ENCODE results near the gene ALDH7A1. TPM values are rescaled to one million over a fixed set of nuclear protein-coding genes. Genes with fewer than 3 reads are reported as not detected.
A peak's percentile ranks its signal among the peaks of the same experiment; 100 is the strongest.
"Not testable (repeated sequence)": the region's sequence is repeated elsewhere in the genome, so short reads cannot be mapped to it uniquely, and the experiment has no call there.

Gene ALDH7A1
- total RNA-seq: 10 to 100 TPM; 50.5 to 61.8 TPM
- long read RNA-seq, full-length matches to known transcripts: 24 of 38 reads
- long read RNA-seq, partial matches to known transcripts: 2 of 38 reads
- long read RNA-seq, other reads (novel, unspliced or antisense): 12 of 38 reads

DNA sequence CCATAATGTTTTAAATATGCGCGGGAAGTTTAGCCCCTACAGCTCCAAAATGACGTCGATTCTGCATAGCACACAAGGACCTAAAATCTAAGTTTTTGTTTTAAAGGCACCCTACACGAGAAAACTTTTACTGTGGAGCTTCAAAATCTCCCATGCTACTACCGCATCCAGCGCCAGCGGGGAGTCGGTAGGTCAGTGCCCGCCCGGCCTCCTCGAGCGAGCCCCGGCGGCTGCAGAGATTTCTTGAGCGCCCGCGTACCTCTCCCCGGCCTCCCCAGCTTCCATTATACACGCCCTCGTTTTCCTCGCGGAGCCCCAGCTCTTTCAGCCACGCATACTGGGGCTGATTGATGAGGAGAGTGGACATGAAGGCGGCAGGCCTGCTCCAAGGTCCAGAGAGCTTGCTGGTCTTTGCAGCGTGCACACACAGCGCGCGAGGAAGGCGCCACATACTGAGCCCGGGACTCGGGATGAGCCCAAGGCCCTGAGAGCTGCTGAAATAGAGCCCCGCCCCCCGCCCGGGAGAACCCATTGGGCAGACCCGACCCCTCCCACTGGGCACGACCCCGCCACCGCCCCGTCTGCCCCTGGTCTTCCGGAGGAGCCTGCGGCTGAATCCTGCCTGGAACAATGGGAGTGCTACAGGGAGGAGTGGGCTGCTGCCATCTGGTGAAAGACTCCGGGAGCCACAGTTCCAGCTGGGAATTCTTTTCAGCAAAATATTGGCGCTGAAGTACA lies at the start of gene ALDH7A1:
ALDH7A1 (minus strand) TSS at position 472 of the 738 bp plus-strand sequence; CDS start at position 451, 21 bp downstream.
- intact Hi-C loops (cut with DNase I, micrococcal nuclease): no loop called here
- ATAC-seq (peak; percentile 87), DNase-seq (peak; percentile 91 to 92)

DNA sequence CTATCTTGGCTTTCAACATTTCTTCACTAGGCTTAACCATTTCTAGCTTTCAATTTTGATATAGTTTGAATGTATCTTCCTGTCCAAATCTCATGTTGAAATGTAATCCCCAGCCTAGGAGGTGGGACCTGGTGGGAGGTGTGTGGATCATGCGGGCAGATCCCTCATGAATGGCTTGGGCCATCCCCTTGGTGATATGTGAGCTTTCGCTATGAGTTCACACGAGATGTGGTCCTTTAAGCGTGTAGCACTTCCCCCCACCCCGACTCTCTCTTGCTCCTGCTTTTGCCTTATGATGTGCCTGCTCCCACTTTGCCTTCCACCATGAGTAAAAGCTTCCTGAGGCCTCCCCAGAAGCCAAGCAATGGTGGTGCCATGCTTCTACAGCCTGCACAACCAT lies 46.4 kb upstream of the ALDH7A1 start:
- DNase-seq (no peak), ATAC-seq (no peak)
- intact Hi-C loops (cut with DNase I, micrococcal nuclease): no loop called here

DNA sequence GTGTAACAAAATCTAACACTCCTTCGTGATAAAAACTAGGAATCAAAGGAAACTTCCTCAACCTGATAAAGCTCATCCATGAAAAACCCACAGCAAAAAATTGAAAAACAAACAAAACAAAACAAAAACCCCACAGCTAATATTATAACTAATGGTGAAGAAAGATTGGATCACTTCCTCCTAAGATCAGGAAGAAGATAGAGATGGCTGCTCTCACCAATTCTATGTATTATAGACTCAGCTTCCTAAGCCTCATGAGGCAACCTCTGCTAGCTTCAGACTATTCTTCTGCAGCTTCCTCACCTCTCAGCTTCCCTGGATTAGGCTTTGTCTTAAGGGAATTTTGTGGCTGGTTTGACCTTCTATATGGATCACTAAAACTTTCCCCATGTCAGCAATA lies 45.8 kb upstream of the ALDH7A1 start:
- ATAC-seq (no peak), DNase-seq (no peak)
- intact Hi-C loops (cut with DNase I, micrococcal nuclease): no loop called here

DNA sequence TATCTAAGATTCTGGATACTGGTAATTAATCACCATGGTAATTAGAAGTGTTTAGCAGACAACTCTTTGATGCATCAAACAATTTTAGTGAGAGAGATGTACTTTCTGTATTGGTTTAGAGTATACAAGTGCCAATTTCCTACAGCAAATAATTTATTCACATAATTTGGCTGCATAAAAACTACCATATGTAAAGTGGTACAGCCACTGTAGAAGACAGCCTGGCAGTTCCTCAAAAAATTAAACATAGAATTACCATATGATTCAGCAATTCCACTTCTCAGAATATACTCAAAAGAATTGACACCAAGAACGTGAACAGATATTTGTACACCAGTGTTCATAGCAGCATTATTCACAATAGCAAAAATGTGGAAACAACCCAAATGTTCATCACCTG lies 41.9 kb upstream of the ALDH7A1 start:
- ATAC-seq: no peak
- intact Hi-C loops (cut with DNase I, micrococcal nuclease): no loop called here
- DNase-seq: no peak

DNA sequence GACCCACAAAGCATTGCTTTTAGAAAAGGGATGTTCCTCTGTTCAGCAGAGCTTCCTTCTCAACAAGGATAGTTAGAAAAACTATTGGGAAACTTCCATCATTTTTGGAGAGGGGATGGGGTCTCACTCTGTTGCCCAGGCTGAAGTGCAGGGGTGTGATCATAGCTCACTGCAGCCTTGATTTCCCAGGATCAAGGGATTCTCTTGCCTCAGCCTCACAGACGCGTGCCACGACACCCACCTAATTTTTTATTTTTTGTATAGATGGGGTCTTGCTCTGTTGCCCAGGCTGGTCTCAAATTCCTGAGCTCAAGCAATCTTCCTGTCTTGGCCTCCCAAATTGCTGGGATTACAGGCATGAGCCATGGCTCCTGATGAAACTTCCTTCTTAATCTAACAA lies 40.6 kb upstream of the ALDH7A1 start:
- DNase-seq (no peak), ATAC-seq (no peak)
- intact Hi-C loops (cut with DNase I, micrococcal nuclease): no loop called here

DNA sequence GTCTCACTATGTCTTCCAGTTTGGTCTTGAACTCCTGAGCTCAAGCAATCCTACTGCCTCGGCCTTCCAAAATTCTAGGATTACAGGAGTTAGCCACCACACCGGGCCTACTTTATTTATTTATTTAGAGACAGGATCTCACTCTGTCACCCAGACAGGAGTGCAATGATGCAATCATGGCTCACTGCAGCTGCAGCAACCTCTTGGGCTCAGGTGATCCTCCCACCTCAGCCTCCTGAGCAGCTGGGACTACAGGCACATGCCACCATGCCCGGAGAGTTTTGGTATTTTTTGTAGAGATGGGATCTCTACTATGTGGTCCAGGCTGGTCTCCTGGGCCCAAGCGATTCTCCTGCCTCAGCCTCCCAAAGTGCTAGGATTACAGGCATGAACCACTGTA lies 38.5 kb upstream of the ALDH7A1 start:
- no peak for ATAC-seq
- no peak for DNase-seq
- intact Hi-C loops (cut with DNase I, micrococcal nuclease): no loop called here

DNA sequence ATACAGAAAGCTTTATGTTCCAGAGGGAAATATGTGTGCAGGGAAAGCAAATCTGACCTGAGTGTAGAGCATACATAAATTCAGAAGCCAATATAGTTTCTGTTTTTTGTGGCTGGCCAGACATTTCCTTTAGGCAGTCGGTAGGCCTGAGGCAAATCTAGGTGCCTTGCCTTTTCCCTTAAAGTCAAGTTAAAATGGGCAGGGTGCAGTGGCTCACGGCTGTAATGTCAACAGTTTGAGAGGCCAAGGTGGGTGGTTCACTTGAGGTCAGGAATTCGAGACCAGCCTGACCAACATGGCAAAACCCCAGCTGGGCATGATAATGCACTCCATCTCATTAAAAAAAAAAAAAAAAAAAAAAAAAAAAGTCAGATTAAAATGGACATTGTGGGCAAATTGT lies 36.9 kb upstream of the ALDH7A1 start:
- DNase-seq (no peak), ATAC-seq (no peak)
- intact Hi-C loops (cut with DNase I, micrococcal nuclease): no loop called here

DNA sequence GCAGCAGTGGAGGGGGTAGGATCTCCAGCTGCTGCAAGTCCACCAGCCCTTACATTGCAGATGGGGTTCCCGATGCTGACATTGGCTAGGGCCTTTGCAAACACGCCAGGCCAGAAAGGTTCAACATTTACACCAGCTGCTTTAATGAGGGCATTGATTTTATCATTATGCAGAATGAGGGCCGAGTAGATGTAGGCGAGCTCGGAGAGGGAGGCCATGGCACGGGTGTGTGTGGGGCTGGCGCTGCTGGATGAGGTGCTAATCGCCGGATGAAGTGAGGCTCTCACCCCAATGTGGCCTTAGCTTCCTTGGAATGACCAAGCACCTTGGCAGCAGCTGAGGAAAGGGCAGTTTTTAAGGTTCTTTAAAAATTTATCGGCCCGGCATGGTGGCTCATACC lies 33.1 kb upstream of the ALDH7A1 start:
- no peak for ATAC-seq
- no peak for DNase-seq
- intact Hi-C loops (cut with DNase I, micrococcal nuclease): no loop called here

DNA sequence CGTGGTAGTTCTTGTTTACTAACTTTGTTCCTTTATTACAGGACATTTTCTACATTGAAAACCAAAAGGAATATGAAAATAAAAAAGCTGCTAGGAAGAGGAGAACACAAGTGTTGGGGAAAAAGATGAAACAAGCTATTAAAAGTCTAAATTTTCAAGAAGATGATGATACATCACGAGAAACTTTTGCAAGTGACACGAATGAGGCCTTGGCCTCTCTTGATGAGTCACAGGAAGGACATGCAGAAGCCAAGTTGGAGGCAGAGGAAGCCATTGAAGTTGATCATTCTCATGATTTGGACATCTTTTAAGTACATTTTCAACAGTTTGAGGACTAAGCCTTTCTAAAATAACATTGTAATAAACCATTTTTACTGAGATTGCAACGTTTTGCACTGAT lies 29.5 kb upstream of the ALDH7A1 start:
- intact Hi-C loops (cut with DNase I, micrococcal nuclease): no loop called here
- ATAC-seq (no peak), DNase-seq (no peak)

DNA sequence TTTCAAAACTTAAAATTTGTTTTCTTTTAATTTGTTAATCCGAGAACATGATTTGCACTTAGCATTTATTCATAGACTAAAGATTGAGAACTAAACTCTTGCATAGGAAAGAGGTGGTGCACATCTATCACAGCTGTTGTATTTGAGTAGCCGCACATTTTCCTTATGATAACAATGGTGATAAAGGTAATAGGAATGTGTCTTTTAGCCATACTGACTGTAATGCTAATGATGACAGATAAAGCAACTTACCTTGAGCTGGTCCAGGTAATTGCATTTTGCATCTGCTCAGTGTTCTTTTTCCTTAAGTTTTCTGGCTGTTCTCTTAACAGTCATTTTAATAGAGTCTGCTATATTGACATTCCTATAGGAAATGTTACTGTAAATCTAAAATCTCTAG lies 24.8 kb upstream of the ALDH7A1 start:
- no peak for DNase-seq
- intact Hi-C loops (cut with DNase I, micrococcal nuclease): no loop called here

DNA sequence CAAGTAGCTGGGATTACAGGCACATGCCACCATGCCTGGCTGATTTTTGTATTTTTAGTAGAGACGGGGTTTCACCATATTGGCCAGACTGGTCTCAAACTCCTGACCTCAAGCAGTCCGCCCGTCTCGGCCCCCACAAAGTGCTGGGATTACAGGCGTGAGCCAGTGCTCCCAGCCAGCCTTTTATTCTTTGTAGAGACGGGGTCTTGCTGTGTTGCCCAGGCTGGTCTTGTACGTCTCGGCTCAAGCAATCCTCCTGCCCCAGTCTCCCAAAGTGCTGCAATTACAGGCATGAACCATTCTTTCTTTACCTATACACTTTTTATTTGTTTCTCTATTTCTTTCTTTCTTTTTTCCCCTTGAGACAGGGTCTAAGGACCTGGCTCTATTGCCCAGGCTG lies 22.6 kb upstream of the ALDH7A1 start:
- ATAC-seq; DNase-seq; intact Hi-C loops (cut with DNase I, micrococcal nuclease): not testable (repeated sequence)

More for the DNA sequence above, 24.8 kb upstream of the ALDH7A1 start:
- ATAC-seq: no peak

DNA sequence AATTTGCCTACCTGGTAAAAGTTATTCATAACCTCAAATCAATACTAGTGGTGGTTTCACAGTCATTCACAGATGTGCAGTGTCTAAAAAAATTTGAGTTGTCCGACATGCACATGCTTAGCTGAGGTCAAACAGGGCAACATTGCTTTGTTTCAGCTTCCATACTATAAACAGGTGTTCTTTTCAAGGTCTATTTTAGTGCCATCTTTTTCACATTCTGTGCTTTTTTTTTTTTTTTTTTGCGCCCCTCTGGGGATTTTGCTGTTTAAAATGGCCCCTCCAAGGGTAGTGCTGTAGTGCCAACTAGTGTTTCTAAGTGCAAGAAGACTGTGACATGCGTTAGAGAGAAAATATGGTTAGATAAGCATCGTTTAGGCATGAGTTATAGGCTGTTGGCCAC lies 20.3 kb upstream of the ALDH7A1 start:
- intact Hi-C loops (cut with DNase I, micrococcal nuclease): no loop called here
- no peak for DNase-seq
- no peak for ATAC-seq

DNA sequence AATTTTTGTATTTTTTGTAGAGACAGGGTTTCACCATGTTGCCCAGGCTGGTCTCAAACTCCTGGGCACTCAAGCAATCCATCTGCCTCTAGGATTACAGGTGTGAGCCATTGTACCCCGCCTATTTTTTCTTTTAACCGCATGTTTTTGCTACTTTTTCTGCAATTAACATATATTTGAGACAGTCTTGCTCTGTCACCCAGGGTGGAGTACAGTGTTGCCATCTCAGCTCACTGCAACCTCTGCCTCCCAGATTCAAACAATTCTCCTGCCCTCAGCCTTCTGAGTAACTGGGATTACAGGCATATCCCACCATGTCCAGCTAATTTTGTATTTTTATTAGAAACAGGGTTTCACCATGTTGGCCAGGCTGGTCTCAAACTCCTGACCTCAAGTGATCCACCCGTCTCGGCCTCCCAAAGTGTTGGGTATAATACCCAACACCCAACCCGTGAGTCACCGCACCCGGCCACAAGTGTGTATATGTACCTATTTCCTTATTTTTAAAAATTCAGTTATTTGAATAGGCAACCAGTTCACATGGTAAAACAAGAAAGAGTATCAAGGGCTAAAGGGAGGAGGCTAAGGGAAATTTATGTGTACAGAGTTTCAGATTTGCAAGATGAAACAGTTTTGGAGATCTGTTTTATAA lies 19.0 kb upstream of the ALDH7A1 start:
- DNase-seq: no peak
- ATAC-seq: no peak

DNA sequence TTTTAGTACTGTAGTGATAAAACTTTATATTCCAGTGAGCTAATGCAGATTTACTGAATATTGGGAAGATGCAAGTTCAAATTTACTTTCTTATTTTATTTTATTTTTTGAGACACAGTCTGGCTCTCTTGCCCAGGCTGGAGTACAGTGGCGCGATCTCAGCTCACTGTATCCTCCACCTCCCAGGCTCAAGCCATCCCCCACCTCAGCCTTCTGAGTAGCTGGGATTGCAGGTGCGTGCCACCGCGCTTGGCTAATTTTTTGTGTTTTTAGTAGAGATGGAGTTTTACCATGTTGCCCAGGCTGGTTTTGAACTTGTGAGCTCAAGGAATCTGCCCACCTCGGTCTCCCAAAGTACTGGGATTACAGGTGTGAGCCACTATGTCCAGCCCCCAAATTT lies 15.6 kb upstream of the ALDH7A1 start:
- ATAC-seq (no peak), DNase-seq (no peak)
- intact Hi-C loops (cut with DNase I, micrococcal nuclease): no loop called here

More for the DNA sequence above, 19.0 kb upstream of the ALDH7A1 start:
- intact Hi-C loops (cut with DNase I, micrococcal nuclease): no loop called here

DNA sequence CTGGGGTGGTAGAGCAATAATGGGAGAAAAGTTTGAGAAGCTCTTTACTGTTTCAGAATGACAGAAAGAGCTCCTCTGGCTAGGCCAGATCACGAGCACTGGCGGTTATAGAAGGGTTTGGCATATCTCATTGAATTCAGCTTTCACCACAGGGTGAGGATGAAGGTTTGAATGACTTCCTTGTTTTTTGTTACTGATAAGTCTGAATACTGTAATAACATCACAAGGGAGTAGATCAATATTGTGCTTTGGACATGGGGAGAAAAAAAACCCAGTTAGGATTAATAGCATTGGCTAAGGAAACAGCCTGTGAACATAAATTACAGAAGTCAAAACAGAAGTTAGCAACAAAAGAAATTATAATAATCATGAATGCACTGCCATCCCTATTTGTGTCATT lies 15.1 kb upstream of the ALDH7A1 start:
- ATAC-seq (no peak), DNase-seq (no peak)
- intact Hi-C loops (cut with DNase I, micrococcal nuclease): no loop called here

DNA sequence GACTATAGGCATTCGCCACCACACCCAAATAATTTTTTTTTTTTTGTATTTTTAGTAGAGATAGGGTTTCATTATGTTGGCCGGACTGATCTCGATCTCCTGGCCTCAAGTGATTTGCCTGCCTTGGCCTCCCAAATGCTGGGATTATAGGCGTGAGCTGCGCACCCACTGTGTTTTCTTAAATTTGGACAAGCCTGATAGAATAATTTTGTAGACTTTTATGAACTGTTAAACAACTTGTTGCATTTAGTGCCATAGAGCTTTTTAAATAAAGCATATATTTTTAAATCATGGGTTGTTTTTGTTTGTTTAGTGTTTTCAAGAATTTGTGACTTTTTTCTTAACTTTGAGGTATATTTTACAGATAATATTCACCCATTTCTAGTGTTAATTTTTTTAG lies 10.5 kb upstream of the ALDH7A1 start:
- no peak for ATAC-seq
- DNase-seq: no peak
- intact Hi-C loops (cut with DNase I, micrococcal nuclease): no loop called here

DNA sequence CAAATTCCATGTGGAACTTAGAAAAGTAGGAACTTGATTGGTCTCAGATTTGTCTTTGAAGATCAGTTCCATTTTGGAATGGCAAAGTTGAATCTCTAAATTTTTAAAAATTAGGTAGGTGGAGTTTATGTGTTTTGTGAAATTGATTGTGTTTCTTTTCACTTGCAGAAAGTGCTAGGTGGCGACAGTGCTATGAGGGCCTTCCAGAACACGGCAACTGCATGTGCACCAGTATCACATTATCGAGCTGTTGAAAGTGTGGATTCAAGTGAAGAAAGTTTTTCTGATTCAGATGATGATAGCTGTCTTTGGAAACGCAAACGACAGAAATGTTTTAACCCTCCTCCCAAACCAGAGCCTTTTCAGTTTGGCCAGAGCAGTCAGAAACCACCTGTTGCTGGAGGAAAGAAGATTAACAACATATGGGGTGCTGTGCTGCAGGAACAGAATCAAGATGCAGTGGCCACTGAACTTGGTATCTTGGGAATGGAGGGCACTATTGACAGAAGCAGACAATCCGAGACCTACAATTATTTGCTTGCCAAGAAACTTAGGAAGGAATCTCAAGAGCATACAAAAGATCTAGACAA lies 8.5 kb upstream of the ALDH7A1 start:
- intact Hi-C loops (cut with DNase I, micrococcal nuclease): no loop called here
- ATAC-seq (no peak), DNase-seq (no peak)

DNA sequence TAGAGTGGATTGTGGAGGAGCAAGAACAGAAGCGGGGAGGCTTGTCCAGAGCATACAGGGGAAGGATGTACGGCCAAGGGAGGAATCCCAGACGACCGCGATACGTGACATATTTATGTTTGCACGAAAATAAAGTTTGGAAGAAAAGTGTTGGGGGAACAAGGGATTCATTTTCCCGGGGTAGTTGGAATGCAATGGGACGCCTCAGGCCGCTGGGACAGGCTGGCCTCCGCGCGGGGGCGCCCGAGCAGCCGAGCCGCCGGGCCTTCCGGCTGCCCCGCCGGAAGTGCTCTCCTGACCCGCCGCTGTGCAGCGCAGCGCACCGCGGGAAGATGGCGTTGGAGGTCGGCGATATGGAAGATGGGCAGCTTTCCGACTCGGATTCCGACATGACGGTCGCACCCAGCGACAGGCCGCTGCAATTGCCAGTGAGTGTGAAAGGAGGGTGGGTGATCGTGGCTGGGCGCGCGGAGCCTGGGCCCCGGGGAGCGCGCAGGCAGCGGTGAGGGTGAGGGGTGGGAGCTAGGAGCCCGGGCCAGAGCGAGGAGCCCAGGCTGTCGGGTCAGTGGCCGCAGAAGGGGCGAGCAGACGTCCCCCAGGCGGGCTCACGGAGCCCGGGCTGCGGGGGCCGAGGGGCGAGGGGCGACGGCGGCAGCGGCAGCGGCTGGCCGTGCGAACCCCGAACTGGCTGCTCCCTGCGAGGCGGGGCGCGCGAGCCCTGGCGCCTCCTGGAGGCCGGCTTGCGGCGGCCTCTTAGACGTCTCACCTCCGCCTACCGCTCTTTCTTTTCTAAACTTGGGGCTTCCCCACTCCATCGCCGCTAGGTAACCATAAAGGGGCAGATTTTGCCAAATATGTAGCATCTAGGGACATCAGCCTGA lies 5.9 kb upstream of the ALDH7A1 start, which contains the start of gene PHAX:
PHAX (plus strand) TSS at position 317 of the 881 bp plus-strand sequence; CDS start at position 333, 16 bp downstream.
- ATAC-seq (peak; percentile 96), DNase-seq (peak; percentile 74 to 87)
- intact Hi-C loops (cut with DNase I, micrococcal nuclease): no loop called here

Data from left colon (tissue), 2 donors.